GM10847 (cell line): ENCODE data around the gene FBF1.

Source experiments
- POLR2A ChIP-seq: IDR thresholded peaks from 2 replicates; pipeline ENCODE4 v1.6.1; 2011; ENCODE audit not compliant: insufficient read length; ENCODE audit errors: extremely low read depth

The FBF1 gene

DNA sequence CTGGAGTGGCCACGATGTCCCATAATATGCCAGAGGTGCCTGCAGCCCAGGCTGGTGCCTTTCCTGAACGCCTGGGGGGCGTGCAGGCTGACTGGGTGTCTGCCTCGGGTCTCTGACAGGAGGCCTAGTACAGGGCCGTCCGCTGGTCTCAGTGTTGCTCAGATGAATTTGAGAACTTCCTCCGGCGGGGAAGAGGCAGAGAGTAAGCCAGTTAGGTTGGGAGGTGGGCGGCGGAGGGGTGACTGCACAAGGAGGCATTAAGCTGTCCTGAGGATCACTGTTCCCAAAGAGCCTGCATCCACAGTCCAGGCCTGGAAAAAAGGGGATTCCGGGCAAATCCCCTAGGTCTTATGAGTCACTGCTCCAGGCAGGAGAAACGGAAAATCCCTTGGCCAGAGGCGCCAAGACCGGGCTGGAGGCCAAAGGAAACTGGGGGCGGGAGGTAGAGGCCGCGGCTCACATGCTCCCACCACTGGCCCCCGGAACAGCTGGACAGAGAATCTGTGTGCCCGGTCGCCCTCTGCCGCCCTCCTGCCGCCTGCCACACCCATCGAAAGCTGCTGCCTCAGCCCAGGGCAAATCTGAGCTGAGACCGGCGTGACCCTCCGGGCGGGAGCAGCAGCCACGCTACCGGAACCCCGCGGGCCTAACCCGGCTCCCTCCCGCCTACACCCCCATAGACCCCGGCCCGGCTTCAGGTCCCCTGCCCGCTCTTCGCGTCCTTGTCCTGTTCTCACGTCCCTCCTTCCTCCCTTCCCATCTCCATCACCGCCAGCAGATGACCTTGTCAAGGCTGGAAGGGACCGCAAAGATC, 63.7 kb downstream of the FBF1 start:
- TF ChIP-seq POLR2A = no peak

DNA sequence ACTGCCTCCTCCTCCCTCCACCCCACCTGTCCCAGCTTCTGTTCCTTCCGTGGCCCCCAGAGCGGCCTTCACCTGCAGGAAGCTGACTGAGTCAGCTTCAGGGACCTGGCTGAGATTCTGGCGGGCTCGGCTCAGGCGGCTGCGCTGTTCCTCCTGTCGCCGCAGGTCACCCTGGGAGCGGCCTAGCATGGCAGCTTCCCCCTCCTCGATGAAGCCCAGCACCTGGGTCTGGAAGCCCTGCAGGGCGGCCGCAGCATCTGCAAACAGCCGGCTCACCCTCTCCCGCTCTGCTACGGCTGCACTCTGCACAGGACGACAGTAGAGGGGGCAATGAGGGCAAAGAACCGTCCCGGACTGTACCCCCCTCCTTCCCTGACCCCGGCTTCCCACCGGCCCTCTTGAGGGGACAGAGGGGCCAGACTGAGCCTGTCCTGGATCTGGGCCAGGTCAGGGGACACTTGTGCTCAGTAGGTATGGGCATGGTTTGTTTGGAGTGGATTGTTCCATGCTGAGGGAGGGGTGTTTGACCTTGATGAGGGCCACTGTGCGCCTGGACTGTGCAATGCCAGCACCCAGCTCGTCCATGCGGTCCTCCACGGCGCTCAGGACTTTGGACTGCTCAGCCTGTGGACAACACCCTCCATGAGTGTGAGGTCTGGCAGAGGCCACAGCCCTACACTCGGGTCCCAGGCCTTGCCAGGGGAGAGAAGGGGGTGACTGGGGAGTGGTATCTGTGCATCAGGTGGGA, 64.5 kb downstream of the FBF1 start:
- no peak for TF ChIP-seq POLR2A

DNA sequence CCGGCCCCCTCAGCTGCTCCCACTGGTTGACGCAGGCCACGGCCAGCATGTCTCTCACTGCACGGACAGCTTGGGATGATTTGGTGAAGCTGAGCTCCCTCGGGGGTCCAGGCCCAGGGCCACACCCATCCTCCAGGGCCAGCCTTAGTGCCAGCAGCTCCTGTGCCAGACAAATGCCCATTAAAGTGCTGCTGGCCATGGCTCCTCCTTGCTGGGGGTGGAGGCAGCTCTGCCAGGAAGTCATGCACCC, 65.0 kb downstream of the FBF1 start:
- no peak for TF ChIP-seq POLR2A

DNA sequence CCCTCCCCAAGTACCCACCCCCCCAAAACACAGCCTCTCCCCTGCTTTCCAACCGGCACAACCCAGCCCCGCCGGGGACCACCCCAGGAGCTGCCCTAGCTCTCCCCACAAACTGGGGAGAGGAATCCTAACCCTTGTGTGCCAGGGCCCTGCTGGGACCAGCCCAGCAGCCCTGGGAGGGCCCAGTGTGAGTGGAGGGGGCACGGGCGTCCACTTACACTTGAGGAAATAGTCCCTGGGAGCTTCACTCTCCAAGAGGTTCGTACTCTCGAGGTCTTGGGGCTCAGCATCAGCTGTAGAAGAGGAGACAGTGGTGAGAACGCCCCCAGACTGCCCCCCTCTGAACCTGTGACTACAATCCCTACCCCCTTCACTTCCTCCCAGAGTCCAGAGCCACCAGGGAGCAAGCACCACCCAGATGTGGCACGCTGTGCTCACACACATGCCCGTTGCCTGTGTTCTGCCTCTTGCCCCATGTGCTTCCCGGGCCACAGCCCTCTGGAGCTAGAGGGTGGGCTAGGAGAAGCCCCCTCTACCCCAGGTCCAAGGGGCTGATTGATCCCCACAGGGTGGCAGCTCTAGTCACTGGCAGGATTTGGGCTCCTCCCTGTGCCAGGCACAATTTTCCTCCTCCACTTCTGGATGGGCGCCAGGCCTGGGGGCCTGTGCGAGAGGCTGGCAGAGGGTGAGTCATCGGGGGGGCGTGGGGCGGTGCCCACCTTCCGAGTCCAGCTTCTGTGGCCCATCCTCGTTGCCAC, 65.5 kb downstream of the FBF1 start:
- no peak for TF ChIP-seq POLR2A

DNA sequence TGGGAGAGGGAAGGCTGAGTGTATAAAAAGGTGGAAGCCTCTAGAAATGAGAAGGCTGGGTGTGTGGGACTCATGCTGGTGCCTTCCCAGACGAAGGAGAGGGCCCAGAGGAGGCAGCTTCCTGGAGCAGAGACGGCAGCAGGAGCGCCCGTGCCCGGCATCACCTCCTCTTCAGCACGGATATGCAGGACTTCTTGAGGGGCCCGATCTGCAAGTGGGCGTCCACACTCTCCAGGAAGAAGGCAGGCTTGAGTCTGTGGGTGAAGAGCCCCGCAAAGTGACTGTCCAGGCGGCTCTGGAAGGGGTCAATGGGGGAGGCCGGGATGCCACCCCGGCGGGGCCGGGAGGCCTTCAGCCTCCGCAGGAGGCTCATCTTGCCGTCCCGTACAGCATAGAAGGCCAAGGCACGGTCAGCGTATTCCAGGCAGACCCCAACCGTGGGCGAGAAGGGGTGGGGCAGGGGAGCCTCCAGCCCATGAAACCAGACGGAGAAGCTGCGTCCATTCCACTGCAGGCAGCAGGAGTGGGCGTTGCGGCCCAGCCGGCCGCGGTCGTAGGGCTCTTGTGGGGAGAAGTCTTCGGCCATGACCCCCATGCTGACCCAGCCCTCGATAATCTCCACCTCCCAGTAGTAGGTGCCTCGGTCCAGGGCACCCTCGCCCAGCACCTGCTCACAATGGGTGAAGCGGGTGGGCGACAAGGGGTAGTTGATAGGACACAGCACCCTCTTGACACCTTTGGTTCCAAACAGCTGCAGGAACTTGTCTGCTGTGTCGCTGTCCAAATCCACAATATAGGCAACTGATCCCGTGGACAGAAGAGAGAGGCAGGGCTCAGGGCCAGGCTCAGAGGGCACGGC, 66.3 kb downstream of the FBF1 start:
- TF ChIP-seq POLR2A = no peak

DNA sequence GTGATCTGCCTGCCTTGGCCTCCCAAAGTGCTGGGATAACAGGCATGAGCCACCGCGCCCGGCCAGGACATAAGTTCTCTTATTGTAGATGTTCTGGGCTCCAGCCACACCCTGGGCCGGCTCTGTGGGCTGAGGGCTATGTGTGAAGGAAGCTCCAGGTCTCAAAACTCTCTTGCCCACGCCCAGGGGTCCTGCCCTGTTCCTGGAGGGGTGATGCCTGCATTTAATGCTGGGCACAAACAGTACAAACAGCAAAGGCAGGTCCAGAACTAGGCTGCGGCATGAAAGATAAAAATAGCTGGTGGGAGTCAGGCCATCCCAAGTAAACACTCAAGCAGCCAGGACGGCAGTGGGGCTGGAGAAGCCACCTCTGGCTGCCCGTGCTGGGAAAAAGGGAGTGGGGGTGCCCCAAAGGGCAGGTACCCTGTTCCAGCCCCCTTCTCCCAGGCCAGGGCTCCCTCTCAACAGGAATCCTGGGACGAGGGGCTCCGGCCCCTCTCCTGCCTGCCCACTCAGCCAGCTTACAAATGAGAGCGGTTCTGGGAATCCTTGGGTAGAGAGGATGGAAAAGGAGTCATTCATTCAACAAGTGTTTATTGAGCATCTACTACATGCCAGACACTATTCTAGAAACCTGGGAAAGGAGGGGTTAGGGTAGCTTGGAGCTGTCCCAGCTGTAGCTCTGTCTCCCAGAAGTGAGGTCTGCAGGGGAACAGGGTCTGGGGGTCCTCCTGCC, 67.1 kb downstream of the FBF1 start:
- TF ChIP-seq POLR2A = no peak

DNA sequence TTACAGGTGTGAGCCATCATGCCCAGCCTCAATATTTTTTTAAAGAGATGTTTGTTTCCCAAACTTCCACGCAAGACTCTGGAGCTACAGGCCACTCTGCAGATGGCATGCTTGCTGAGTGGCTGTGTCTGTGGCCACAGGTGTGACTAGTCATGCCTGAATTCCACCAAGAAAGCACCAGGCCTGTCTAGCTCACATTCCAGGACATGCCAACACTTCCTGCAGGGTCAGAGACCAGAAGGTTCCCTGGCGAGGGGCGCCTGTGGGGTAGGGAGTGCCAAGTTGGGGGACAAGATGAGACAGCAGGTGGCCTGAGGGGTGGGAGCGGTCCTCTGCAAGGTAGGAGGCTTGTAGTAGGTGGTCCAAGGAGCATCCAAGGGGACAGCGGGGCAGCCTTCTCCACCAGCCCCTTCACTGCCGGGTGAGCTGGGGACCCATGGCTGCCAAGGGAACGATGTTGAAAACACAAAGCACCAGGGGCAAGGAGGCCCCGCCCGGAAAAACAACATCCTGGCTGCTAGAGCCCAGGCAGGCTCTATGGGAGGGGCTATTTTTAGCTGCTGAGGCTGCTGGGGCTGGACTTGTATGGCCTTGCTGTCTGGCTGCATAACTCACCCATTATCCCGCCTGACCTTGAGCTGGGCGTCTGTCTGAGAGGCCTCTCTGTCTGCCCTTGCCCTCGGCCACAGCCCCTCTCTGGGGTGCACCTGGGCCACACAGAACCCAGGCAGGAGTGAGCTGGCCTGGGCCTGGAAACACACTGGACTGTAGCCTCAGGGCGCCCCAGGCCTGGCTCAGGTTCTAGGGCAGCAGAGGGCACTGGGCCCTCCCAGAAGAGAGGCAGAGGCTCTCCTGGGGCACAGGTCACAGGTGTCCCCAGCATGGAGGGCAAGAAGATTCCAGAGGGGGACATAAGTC, 68.1 kb downstream of the FBF1 start:
- no peak for TF ChIP-seq POLR2A

DNA sequence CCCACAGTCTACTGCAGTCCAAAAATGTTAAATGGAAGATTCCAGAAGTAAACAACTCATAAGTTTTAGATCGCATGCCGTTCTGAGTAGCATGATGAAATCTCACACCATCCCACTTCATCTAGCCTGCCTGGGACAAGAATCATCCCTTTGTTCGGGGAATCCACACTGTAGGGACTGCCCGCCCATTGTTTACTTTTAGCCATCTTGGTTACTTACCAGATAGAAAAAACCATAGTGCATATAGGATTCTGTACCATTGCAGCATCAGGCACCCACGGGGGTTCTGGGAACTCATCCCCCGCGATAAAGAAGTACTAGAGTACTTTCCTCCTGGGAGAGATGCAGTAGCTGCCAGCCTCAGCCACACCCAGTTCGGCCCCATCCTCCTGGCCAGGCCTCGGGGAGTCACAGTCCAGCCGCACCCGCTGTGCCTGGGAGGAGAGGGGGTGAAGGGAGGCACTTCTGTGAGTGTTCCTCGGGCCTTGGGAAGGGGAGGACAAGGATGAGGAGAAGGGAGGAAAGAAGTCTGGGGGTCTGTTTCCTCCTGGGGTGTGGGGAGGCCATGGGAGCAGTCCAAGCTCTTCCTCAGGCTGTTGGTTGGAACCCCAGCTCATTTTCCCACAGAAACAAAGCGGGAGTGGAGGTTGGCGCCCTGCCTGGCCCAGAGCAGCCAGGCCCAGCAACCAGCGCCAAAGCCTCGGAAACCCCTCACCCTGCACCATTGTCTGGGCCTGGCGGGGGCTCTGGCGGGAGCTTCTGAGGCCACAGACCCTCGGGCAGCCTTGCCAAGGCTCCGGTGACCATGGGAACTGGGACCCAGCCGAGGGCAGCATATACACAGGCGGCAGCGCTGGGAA, 71.3 kb downstream of the FBF1 start:
- TF ChIP-seq POLR2A = no peak

DNA sequence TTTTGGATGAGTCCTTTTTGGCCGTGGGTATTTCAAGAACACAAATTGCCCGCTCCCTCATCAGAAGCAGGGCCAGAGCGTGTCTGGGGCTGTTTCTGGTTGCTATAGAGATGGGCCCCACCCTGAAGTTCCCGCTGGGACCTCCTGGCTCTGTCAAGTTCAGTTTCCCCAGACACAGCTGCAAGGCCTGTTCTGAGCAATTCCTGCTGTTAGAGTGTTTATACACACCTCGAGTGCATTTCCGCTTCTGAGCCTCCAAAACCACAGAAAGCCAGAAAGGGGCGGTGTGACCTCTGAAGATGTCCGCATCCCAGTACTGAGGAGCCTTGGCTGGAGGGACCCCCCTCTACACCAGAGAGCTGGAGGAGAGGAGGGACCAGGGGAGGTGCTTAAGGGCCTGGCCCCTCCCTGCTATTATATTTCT, 76.4 kb downstream of the FBF1 start:
- TF ChIP-seq POLR2A = no peak

DNA sequence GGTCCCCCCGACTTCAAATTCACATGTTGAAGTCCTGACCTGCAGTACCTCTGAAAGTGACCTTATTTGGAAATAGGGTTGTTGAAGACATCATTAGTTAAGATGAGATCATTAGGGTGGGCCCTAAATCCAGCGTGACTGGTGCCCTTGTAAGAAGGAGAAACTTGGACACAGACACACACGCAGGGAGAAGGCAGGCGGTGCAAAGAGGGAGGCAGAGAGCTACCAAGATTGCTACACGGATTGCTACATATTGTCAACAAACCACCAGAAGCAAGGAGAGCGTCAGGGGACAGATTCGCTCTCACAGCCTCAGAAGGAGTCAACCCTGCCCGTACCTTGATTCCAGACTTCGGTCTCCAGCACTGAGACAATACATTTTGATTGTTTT, 78.9 kb downstream of the FBF1 start:
- no peak for TF ChIP-seq POLR2A
